Stomach (tissue), 9 donors: ENCODE data around the gene KIAA0232. TPM values are rescaled to one million over a fixed set of nuclear protein-coding genes. Genes with fewer than 3 reads are reported as not detected.
A peak's percentile ranks its signal among the peaks of the same experiment; 100 is the strongest.

Experiments used
- DNase-seq, 2 donors: peaks; one replicate each; pipeline versions ENCODE4 v3.0.0 to v3.0.0-alpha.2; 2013 to 2019
- H3K27ac ChIP-seq, 5 donors: fragments of 200-600 bp in 4 of 5; sonication (generic) in 4 of 5; one replicate each; pipeline ENCODE4 v1.5.1; 2013 to 2019; ENCODE audit warnings: mild to moderate bottlenecking in 1 of 5, moderate library complexity in 1 of 5
- H3K27me3 ChIP-seq, 3 donors: fragments of 200-600 bp; sonication (generic); one replicate each; pipeline ENCODE4 v1.5.1; 2017 to 2019; ENCODE audit warnings: mixed run types in 1 of 3
- H3K36me3 ChIP-seq, 4 donors: fragments of 200-600 bp; sonication (generic); 1 replicate in 3 of 4; 2 replicates in 1 of 4; pipeline ENCODE4 v1.5.1; 2016 to 2019
- H3K4me1 ChIP-seq, 4 donors: fragments of 200-600 bp; sonication (generic); one replicate each; pipeline ENCODE4 v1.5.1; 2016 to 2019
- H3K4me3 ChIP-seq, 4 donors: fragments of 200-600 bp; sonication (generic) in 3 of 4; one replicate each; pipeline ENCODE4 v1.5.1; 2016 to 2019; ENCODE audit warnings: mild to moderate bottlenecking in 1 of 4
- H3K9me3 ChIP-seq, 4 donors: fragments of 200-600 bp; sonication (generic); one replicate each; pipeline ENCODE4 v1.5.1; 2016 to 2019
- EP300 ChIP-seq: sonication (generic); formaldehyde crosslinking; IDR thresholded peaks from one replicate; pipeline ENCODE4 v1.6.1; 2017; ENCODE audit warnings: antibody characterized with exemption
- POLR2A ChIP-seq, 4 donors: fragments of 450-650 bp; IDR thresholded peaks; one replicate each; pipeline ENCODE4 v1.6.1; 2016; ENCODE audit warnings: antibody characterized with exemption in 4 of 4, control low read depth in 2 of 4, mild to moderate bottlenecking in 1 of 4, moderate library complexity in 1 of 4
- POLR2AphosphoS5 ChIP-seq, 3 donors: sonication (generic); formaldehyde crosslinking; IDR thresholded peaks; one replicate each; pipeline ENCODE4 v1.6.1; 2016; ENCODE audit warnings: antibody characterized with exemption in 3 of 3
- WGBS, 5 donors: extraction: QIAGEN DNeasy Blood & Tissue Kit in 3 of 5; methylation state at CpG; one replicate each; pipeline versions ENCODE4 v1.1.5 to v1.1.7; 2013 to 2018; 5-methylcytosine and 5-hydroxymethylcytosine counted together
- intact Hi-C: fragments of 100-400 bp; cut with DNase I; formaldehyde crosslinking; loops from one replicate; pipeline ENCODE4 v1.15.1; 2023; ENCODE audit warnings: low total_unique reads
- polyA plus RNA-seq, 3 donors: library from polyadenylated mRNA; stranded (reverse); fragments of 200-250 nt; gene quantifications; one replicate each; pipeline ENCODE4 v1.2.3, GENCODE V29; 2013
- total RNA-seq, 5 donors: library from RNA; depleted of rRNA; stranded (reverse); fragments of >200 nt; gene quantifications; one replicate each; pipeline versions ENCODE4 v1.1.0 to v1.2.3, GENCODE V29; 2014 to 2016
- TF ChIP-seq, protein P1 (sequence below), 7 experiments: fragments of 450-650 bp in 4 of 7; fragments of 200-600 bp in 3 of 7; sonication (generic) in 3 of 7; IDR thresholded peaks; one replicate each; pipeline ENCODE4 v1.5.1; 2016 to 2019; ENCODE audit warnings: antibody characterized with exemption in 7 of 7, control low read depth in 2 of 7, mild to moderate bottlenecking in 1 of 7
- donor health status: healthy with polysubstance abuse.
- donor health status: Bipolar disorder and iron deficiency.
- donor health status: healthy.

KIAA0232 gene
- total and polyA plus RNA-seq, 8 donors, result 5.1 to 48.1 (median 9.9) TPM

GRCh38 chr4:6909113-6909969 lies 126.8 kb downstream of the KIAA0232 start, which contains the start of gene TBC1D14:
Gene TBC1D14, plus strand, starts transcription at chr4:6909826. Its CDS starts 13,564 bp downstream, at chr4:6923390.
- TF ChIP-seq POLR2A (IDR thresholded peaks at IDR 0.05) (peak in 1 of 4 donors; percentile 20), EP300 (no peak), POLR2AphosphoS5 (IDR thresholded peaks at IDR 0.05) (peak; percentile 19 to 57 (median 47))
- TF ChIP-seq, protein P1, sequence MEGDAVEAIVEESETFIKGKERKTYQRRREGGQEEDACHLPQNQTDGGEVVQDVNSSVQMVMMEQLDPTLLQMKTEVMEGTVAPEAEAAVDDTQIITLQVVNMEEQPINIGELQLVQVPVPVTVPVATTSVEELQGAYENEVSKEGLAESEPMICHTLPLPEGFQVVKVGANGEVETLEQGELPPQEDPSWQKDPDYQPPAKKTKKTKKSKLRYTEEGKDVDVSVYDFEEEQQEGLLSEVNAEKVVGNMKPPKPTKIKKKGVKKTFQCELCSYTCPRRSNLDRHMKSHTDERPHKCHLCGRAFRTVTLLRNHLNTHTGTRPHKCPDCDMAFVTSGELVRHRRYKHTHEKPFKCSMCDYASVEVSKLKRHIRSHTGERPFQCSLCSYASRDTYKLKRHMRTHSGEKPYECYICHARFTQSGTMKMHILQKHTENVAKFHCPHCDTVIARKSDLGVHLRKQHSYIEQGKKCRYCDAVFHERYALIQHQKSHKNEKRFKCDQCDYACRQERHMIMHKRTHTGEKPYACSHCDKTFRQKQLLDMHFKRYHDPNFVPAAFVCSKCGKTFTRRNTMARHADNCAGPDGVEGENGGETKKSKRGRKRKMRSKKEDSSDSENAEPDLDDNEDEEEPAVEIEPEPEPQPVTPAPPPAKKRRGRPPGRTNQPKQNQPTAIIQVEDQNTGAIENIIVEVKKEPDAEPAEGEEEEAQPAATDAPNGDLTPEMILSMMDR (IDR thresholded peaks at IDR 0.05), result peak in 3 of 7 experiments; percentile 15 to 58 (median 15)
- Histone ChIP-seq H3K4me1 (peaks cover 38 to 58% (median 50%) of the 10 kb centered on the region in 4 donors), H3K27me3 (peaks cover 0 to 14% (median 0%) of the 10 kb centered on the region in 3 donors), H3K27ac (peak within 1 kb of the TSS; percentile 96 to 100 (median 99)), H3K36me3 (no peaks in the 10 kb centered on the region), H3K9me3 (no peaks in the 10 kb centered on the region), H3K4me3 (peak within 1 kb of the TSS; percentile 79 to 95 (median 82))
- intact Hi-C loops, result no loop called here
- WGBS, 5 donors, result 0% methylated on average over 50 to 108 of the region's 108 CpGs
- DNase-seq, result peak; percentile 89 to 96

GRCh38 chr4:6909970-6910339 lies 127.4 kb downstream of the KIAA0232 start:
- WGBS, 5 donors, result 0 to 1% (median 0%) methylated on average over 11 to 58 of the region's 58 CpGs
- no peaks in the 10 kb centered on the region for H3K36me3 ChIP-seq
- TF ChIP-seq EP300, result no peak
- TF ChIP-seq, protein P1 (IDR thresholded peaks at IDR 0.05), result no peak
- TF ChIP-seq POLR2AphosphoS5 (IDR thresholded peaks at IDR 0.05), result no peak
- TF ChIP-seq POLR2A (IDR thresholded peaks at IDR 0.05), result no peak
- DNase-seq, result no peak
- no peaks in the 10 kb centered on the region for H3K9me3 ChIP-seq
- H3K4me1 ChIP-seq, result peaks cover 38 to 64% (median 56%) of the 10 kb centered on the region in 4 donors
- H3K27me3 ChIP-seq, result peaks cover 0 to 14% (median 0%) of the 10 kb centered on the region in 3 donors
- intact Hi-C loops, result no loop called here
- peak overlapping the region; percentile 96 to 100 (median 99) for H3K27ac ChIP-seq
- peak overlapping the region; percentile 79 to 95 (median 82) for H3K4me3 ChIP-seq

DNA sequence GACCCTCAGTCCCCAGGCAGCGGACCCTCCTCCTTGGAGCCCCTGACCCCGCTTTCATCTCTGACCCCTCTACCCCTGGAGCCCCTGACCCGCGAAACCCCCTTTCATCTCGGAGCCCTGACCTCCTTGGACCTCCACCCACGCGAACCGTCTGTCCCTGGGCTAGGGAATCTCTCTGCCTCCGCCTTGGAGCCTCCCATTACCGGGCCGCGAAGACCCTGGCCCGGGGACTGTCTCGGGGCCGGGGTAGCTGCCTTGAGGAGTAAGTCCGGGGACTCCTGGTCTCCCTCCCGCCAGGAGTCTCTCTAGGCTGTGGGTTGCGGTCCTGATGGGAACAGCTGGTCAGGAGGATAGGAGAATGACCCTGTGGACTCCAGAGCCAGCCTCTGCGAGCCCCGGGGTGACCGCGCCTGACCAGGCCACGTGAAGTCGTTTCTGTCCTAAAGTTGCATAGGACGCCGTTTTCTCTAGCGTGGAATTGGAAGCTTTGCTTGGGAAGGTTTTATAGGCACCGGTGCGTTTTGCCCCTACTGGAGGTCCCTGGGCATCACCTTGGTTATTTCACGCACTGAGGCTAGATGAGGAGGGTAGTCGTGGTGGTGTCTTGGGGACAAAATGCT lies 127.9 kb downstream of the KIAA0232 start:
- DNase-seq, result peak in 1 of 2 donors; percentile 61
- no peaks in the 10 kb centered on the region for H3K9me3 ChIP-seq
- peaks cover 0 to 14% (median 0%) of the 10 kb centered on the region in 3 donors for H3K27me3 ChIP-seq
- H3K4me3 ChIP-seq, result peak overlapping the region; percentile 79 to 95 (median 82)
- H3K4me1 ChIP-seq, result peaks cover 40 to 69% (median 61%) of the 10 kb centered on the region in 4 donors
- no peaks in the 10 kb centered on the region for H3K36me3 ChIP-seq
- peak overlapping the region; percentile 96 to 100 (median 99) for H3K27ac ChIP-seq
- 10 to 21% (median 16%) methylated on average over 16 to 31 of the region's 31 CpGs for WGBS, 5 donors
- intact Hi-C loops, result no loop called here
- no peak for TF ChIP-seq EP300
- TF ChIP-seq, protein P1 (IDR thresholded peaks at IDR 0.05), result peak in 1 of 7 experiments; percentile 17
